ENCODE measurements around the gene ACHE.
"Not testable (repeated sequence)": the region's sequence is repeated elsewhere in the genome, so short reads cannot be mapped to it uniquely, and the experiment has no call there.

Gene ACHE

GRCh38 chr7:100895701-100895955 is at the start of gene ACHE:
TSS of gene ACHE (minus strand) at chr7:100895888. CDS start at chr7:100894232, 1,656 bp downstream.
- DNase-seq: no peak

- DNase-seq: no peak
Measured at GRCh38 chr7:100944138-100944537, 48.5 kb upstream of the ACHE start.

- DNase-seq: no peak
Measured at GRCh38 chr7:100943693-100944092, 48.0 kb upstream of the ACHE start.

- DNase-seq: peak; percentile 45 to 48
Measured at GRCh38 chr7:100942045-100942774, 46.5 kb upstream of the ACHE start.

- DNase-seq: not testable (repeated sequence)
Measured at GRCh38 chr7:100936167-100936566, 40.5 kb upstream of the ACHE start.

GRCh38 chr7:100935381-100935780 is 39.7 kb upstream of the ACHE start:
- DNase-seq: not testable (repeated sequence)

GRCh38 chr7:100933734-100934133 is 38.0 kb upstream of the ACHE start:
- DNase-seq: no peak

GRCh38 chr7:100929808-100930174 is 34.1 kb upstream of the ACHE start:
- no peak for DNase-seq

GRCh38 chr7:100923616-100924015 is 27.9 kb upstream of the ACHE start:
- DNase-seq: not testable (repeated sequence)

- no peak for DNase-seq
Measured at GRCh38 chr7:100921039-100921438, 25.4 kb upstream of the ACHE start.

GRCh38 chr7:100919779-100920437 is 24.2 kb upstream of the ACHE start:
- not testable (repeated sequence) for DNase-seq

- DNase-seq: not testable (repeated sequence)
Measured at GRCh38 chr7:100919335-100919734, 23.6 kb upstream of the ACHE start.

- no peak for DNase-seq
Measured at GRCh38 chr7:100914879-100915447, 19.3 kb upstream of the ACHE start.

- DNase-seq: no peak
Measured at GRCh38 chr7:100914208-100914878, 18.7 kb upstream of the ACHE start.

- DNase-seq: no peak
Measured at GRCh38 chr7:100911484-100911883, 15.8 kb upstream of the ACHE start.

DNA sequence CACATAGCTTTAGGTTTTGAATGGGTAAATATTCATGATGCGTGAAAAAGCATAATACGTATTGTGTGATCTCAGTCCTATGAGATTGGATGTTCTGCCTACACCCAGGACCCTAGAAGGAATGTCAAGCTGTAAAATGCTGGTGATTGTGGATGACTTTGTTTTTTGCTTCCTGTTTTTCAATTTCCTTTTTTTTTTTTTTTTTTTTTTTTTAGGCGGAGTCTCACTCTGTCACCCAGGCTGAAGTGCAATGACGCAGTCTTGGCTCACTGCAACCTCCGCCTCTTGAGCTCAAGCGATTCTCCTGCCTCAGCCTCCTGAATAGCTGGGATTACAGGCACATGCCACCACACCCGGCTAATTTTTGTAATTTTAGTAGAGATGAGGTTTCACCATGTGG is 14.8 kb upstream of the ACHE start:
- DNase-seq: not testable (repeated sequence)

GRCh38 chr7:100908512-100908911 is 12.8 kb upstream of the ACHE start:
- DNase-seq: no peak

DNA sequence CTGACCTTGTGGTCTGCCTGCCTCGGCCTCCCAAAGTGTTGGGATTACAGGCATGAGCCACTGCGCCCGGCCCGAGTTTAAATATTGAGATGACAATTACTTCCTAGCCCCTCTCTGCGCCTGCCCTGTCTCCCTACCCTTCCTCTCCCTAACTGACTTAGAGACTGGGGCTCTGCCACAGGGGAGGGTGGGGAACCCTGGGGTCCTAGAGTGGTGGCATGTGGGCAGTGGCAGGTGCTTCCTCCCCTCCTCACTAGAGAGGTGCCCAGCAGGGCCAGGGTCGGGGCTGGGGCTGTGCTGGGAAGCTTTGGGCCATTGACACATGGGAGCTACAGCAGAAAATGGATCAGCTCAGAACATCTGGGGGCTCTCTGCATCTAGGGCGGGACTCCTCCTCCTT is 7.0 kb upstream of the ACHE start:
- DNase-seq: no peak

- DNase-seq: no peak
Measured at GRCh38 chr7:100901921-100902332, 6.2 kb upstream of the ACHE start.

- DNase-seq: no peak
Measured at GRCh38 chr7:100900978-100901377, 5.3 kb upstream of the ACHE start.

- no peak for DNase-seq
Measured at GRCh38 chr7:100899432-100899831, 3.7 kb upstream of the ACHE start.

GRCh38 chr7:100897772-100898454 is 2.2 kb upstream of the ACHE start:
- DNase-seq: no peak

Measured in SHP77 (cell line).